Measurements from ENCODE around the gene DOHH.

Gene DOHH

DNA sequence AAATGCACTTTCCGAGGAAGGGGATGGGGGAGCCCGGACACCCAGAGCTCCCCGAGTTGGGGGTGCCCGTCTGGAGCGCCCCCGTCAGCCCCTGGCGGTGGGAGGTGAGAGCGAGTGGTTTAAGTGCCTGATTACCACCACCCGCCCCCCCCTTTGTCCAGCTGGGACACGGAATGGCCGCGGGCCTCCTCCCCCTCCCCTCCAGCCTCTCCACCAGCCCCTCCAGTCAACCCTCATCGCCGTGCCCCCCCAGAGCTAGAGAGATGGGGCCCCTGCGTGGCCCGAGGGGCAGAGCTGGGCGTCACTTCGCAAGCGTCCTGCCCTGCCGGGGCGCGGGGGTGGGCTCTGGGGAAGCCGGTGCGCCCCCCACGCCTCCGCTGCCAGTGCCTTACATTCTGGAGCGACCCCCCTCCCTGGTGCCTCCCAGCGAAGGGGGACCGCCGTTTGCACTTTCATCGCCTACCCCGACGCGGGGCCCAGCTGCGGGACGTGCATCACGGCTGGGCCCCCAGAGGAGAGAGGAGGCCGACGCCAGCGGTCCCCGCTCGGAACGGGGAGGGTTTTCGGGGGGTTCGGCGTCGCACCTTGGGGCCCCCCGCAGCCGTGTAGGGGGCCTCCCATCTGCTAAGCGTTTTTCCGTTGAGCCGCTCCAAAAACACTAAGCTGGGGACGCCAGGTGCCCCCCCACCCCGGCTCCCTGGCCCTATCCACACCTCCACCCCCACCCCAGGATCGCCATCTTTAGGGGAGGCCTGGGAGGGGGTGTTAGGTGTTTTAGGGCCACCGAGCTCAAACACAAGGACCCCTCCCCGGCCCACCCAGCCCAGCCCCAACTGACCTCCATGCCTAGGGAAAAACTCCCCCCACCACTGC is 36.5 kb downstream of the DOHH start:
- H3K9me3 ChIP-seq (ENCODE audit: insufficient read depth, low read depth, low read length), result no peaks in the 10 kb centered on the region
- H3K4me1 ChIP-seq (ENCODE audit: insufficient read depth, low read length, poor library complexity, severe bottlenecking), result peaks cover 5% of the 10 kb centered on the region
- H3F3A ChIP-seq (ENCODE audit: low read depth), result peaks cover 5% of the 10 kb centered on the region; the same call in 1 of the 2 replicates
- H3K27me3 ChIP-seq (ENCODE audit: insufficient read depth, low read length, poor library complexity, severe bottlenecking), result no peaks in the 10 kb centered on the region
- H3K79me2 ChIP-seq (ENCODE audit: insufficient read depth, low read length), result no peaks in the 10 kb centered on the region
- no peak overlapping the region for H3K4me2 ChIP-seq (ENCODE audit: low read depth, low read length, poor library complexity, severe bottlenecking)
- H3K4me3 ChIP-seq (ENCODE audit: low read length, poor library complexity, severe bottlenecking), result no peak overlapping the region
- no peaks in the 10 kb centered on the region for H4K20me1 ChIP-seq (ENCODE audit: insufficient read depth, low read length, poor library complexity, severe bottlenecking)
- no peak overlapping the region for H2AFZ ChIP-seq (ENCODE audit: low read length)
- no peak overlapping the region for H3K9ac ChIP-seq (ENCODE audit: low read depth, low read length, poor library complexity, severe bottlenecking)
- H3K36me3 ChIP-seq (ENCODE audit: insufficient read depth, low read length), result peaks cover 15% of the 10 kb centered on the region; the same call in 1 of the 2 replicates
- TF ChIP-seq EZH2phosphoT487 (IDR thresholded peaks at IDR 0.05; ENCODE audit: borderline replicate concordance), result no peak
- TF ChIP-seq CTCF (conservative IDR thresholded peaks at IDR 0.05; ENCODE audit: low read length), result no peak
- H3K9me2 ChIP-seq (replicated peaks; ENCODE audit: low read depth, low read length), result no peaks in the 10 kb centered on the region

- no peaks in the 10 kb centered on the region for H3K79me2 ChIP-seq (ENCODE audit: insufficient read depth, low read length)
- H2AFZ ChIP-seq (ENCODE audit: low read length), result no peak overlapping the region
- H3K4me3 ChIP-seq (ENCODE audit: low read length, poor library complexity, severe bottlenecking), result no peak overlapping the region
- H3K9me3 ChIP-seq (ENCODE audit: insufficient read depth, low read depth, low read length), result no peaks in the 10 kb centered on the region
- no peaks in the 10 kb centered on the region for H3K27me3 ChIP-seq (ENCODE audit: insufficient read depth, low read length, poor library complexity, severe bottlenecking)
- peaks cover 15% of the 10 kb centered on the region; the same call in 1 of the 2 replicates for H3K36me3 ChIP-seq (ENCODE audit: insufficient read depth, low read length)
- peaks cover 5% of the 10 kb centered on the region for H4K20me1 ChIP-seq (ENCODE audit: insufficient read depth, low read length, poor library complexity, severe bottlenecking)
- H3K9me2 ChIP-seq (replicated peaks; ENCODE audit: low read depth, low read length), result no peaks in the 10 kb centered on the region
- no peak overlapping the region for H3K4me2 ChIP-seq (ENCODE audit: low read depth, low read length, poor library complexity, severe bottlenecking)
- peaks cover 5% of the 10 kb centered on the region for H3K4me1 ChIP-seq (ENCODE audit: insufficient read depth, low read length, poor library complexity, severe bottlenecking)
- H3F3A ChIP-seq (ENCODE audit: low read depth), result peaks cover 5% of the 10 kb centered on the region; the same call in 1 of the 2 replicates
- no peak for TF ChIP-seq EZH2phosphoT487 (IDR thresholded peaks at IDR 0.05; ENCODE audit: borderline replicate concordance)
- no peak for TF ChIP-seq CTCF (conservative IDR thresholded peaks at IDR 0.05; ENCODE audit: low read length)
- H3K9ac ChIP-seq (ENCODE audit: low read depth, low read length, poor library complexity, severe bottlenecking), result no peak overlapping the region
Observed at GRCh38 chr19:3462991-3463713, 37.3 kb downstream of the DOHH start.

DNA sequence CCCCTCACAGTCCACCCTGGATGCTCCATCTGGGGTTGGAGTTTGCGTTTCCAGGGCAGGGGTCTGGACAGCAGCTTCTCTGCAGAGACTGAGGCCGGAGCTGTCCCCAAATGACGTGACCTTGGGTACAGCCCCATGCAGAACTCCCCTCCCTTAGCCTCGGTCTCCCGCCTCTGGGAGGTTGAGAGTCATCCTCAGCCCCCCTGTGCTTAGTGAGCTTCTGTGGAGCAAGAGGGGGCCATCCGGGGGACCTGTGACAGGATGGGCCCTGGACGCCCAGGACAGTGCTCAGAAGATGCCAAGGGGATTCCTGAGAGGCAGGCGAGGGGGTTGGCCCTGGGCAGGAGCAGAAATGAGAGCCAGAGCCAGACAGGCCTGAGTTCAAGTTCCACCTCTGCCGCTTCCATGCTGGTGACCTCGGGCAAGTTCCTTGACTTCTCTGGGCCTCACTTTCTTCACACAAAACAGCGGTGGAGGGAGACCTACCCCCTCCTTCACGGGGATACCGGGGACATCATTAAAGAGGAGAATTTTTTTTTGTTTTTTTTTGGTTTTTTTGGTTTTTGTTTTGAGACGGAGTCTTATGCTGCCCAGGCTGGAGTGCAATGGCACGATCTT is 40.4 kb downstream of the DOHH start:
- Histone ChIP-seq H3K79me2 (ENCODE audit: insufficient read depth, low read length) (no peaks in the 10 kb centered on the region), H3K4me3 (ENCODE audit: low read length, poor library complexity, severe bottlenecking) (no peak overlapping the region), H3F3A (ENCODE audit: low read depth) (no peaks in the 10 kb centered on the region), H3K27me3 (ENCODE audit: insufficient read depth, low read length, poor library complexity, severe bottlenecking) (no peaks in the 10 kb centered on the region), H3K9me3 (ENCODE audit: insufficient read depth, low read depth, low read length) (no peaks in the 10 kb centered on the region), H3K4me1 (ENCODE audit: insufficient read depth, low read length, poor library complexity, severe bottlenecking) (peaks cover 5% of the 10 kb centered on the region), H3K36me3 (ENCODE audit: insufficient read depth, low read length) (peaks cover 28% of the 10 kb centered on the region; the same call in 1 of the 2 replicates), H4K20me1 (ENCODE audit: insufficient read depth, low read length, poor library complexity, severe bottlenecking) (peaks cover 5% of the 10 kb centered on the region), H3K9ac (ENCODE audit: low read depth, low read length, poor library complexity, severe bottlenecking) (no peak overlapping the region), H2AFZ (ENCODE audit: low read length) (no peak overlapping the region), H3K4me2 (ENCODE audit: low read depth, low read length, poor library complexity, severe bottlenecking) (no peak overlapping the region), H3K9me2 (replicated peaks; ENCODE audit: low read depth, low read length) (no peaks in the 10 kb centered on the region)
- TF ChIP-seq CTCF (conservative IDR thresholded peaks at IDR 0.05; ENCODE audit: low read length) (no peak), EZH2phosphoT487 (IDR thresholded peaks at IDR 0.05; ENCODE audit: borderline replicate concordance) (no peak)
